MCF 10A (cell line): ENCODE data around the gene RPS8. TPM values are rescaled to one million over a fixed set of nuclear protein-coding genes. Genes with fewer than 3 reads are reported as not detected.
A peak's percentile ranks its signal among the peaks of the same experiment; 100 is the strongest.

Source experiments
- BruUV-seq: library from RNA; stranded (reverse); fragments of 400-500 nt; replicated peaks from 2 replicates; lab custom pipeline; 2021; lab: Mats Ljungman, UMichigan
- CTCF ChIA-PET: fragments of 300-600 bp; sonication (Branson Sonifier 250); formaldehyde crosslinking; extraction: SDS; loops from one replicate; lab custom pipeline; 2021; ENCODE audit warnings: antibody characterized with exemption, inconsistent platforms; lab: Yijun Ruan, JAX
- POLR2A ChIA-PET: fragments of 300-600, 350-650 bp; sonication (Branson Sonifier 250); formaldehyde crosslinking; extraction: SDS; loops from one replicate; lab custom pipeline; 2020; ENCODE audit warnings: antibody characterized with exemption, inconsistent platforms; lab: Yijun Ruan, JAX
- DNase-seq: peaks from one replicate; pipeline ENCODE4 v3.0.0-alpha.2; 2018; ENCODE audit not compliant: unreplicated experiment
- H3K27ac Mint-ChIP-seq: one replicate; pipeline ENCODE4 v1.8.0; 2022; ENCODE audit warnings: mild to moderate bottlenecking, low read depth, mixed read lengths; ENCODE audit not compliant: unreplicated experiment
- H3K27me3 Mint-ChIP-seq: one replicate; pipeline ENCODE4 v1.8.0; 2022; ENCODE audit warnings: mixed read lengths; ENCODE audit not compliant: insufficient read depth, unreplicated experiment
- H3K36me3 Mint-ChIP-seq: one replicate; pipeline ENCODE4 v1.8.0; 2022; ENCODE audit warnings: mild to moderate bottlenecking, moderate library complexity, mixed read lengths; ENCODE audit not compliant: insufficient read depth, unreplicated experiment
- H3K4me1 Mint-ChIP-seq: one replicate; pipeline ENCODE4 v1.8.0; 2022; ENCODE audit warnings: mixed read lengths; ENCODE audit not compliant: insufficient read depth, unreplicated experiment
- H3K4me3 Mint-ChIP-seq: one replicate; pipeline ENCODE4 v1.8.0; 2022; ENCODE audit warnings: mild to moderate bottlenecking, moderate library complexity, mixed read lengths; ENCODE audit not compliant: unreplicated experiment
- H3K9me3 Mint-ChIP-seq: one replicate; pipeline ENCODE4 v1.8.0; 2022; ENCODE audit warnings: mixed read lengths; ENCODE audit not compliant: unreplicated experiment
- intact Hi-C: fragments of 100-400 bp; cut with micrococcal nuclease; formaldehyde crosslinking; loops from 2 replicates; pipeline ENCODE4 v1.14.1; 2022
- total RNA-seq: library from RNA; stranded (reverse); gene quantifications from 2 replicates; pipeline ENCODE4 v1.2.3, GENCODE V29; 2022
- TF ChIP-seq, protein P1 (sequence below): fragments of 200-600 bp; IDR thresholded peaks from one replicate; pipeline ENCODE4 v1.8.0; 2022; ENCODE audit warnings: antibody characterized with exemption, mild to moderate bottlenecking; ENCODE audit not compliant: unreplicated experiment

Gene RPS8
- total RNA-seq, 1 experiment from 2014 or later = 2,454 TPM

DNA sequence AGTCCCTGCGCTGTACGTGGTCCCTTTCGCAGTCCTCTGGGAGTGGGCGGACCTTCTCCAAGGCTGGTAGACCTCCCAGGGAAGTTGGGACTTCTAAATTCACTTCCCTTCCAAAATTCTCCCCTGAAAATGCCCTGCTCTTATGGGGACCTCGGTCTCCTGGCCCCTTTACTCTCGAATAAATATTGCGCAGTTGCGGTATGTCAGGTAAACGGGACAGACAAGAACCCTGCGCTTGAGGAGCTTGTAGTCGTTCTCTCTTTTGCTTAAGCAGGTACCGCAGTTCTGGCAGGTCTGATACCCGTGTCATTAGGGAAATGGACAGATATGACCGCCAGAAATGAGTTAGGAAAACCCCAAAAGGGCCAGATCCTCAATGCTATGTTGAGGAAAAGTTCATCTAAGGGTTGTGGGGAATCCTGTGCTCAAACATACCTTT lies 35.1 kb upstream of the RPS8 start:
- TF ChIP-seq, protein P1, sequence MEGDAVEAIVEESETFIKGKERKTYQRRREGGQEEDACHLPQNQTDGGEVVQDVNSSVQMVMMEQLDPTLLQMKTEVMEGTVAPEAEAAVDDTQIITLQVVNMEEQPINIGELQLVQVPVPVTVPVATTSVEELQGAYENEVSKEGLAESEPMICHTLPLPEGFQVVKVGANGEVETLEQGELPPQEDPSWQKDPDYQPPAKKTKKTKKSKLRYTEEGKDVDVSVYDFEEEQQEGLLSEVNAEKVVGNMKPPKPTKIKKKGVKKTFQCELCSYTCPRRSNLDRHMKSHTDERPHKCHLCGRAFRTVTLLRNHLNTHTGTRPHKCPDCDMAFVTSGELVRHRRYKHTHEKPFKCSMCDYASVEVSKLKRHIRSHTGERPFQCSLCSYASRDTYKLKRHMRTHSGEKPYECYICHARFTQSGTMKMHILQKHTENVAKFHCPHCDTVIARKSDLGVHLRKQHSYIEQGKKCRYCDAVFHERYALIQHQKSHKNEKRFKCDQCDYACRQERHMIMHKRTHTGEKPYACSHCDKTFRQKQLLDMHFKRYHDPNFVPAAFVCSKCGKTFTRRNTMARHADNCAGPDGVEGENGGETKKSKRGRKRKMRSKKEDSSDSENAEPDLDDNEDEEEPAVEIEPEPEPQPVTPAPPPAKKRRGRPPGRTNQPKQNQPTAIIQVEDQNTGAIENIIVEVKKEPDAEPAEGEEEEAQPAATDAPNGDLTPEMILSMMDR = no peak
- ChIA-PET CTCF (interaction anchor here (0.7 to 1.5 kb wide), 2 partner anchors 9 to 560 kb away, joined by 6 to 7 read pairs; partner anchors contain the start of gene RNU5D-1), POLR2A (interaction anchor here (0.7 to 9.2 kb wide), 6 partner anchors 9 to 270 kb away, joined by 3 to 53 read pairs (median 6); partner anchors contain the start of genes PLK3, RNU5D-1 and RPS8)
- Mint-ChIP-seq H3K36me3 (peaks cover 27% of the 10 kb centered on the region), H3K27me3 (no peaks in the 10 kb centered on the region), H3K9me3 (no peaks in the 10 kb centered on the region), H3K27ac (no peak overlapping the region), H3K4me1 (peaks cover 6% of the 10 kb centered on the region), H3K4me3 (peak overlapping the region; percentile 90)
- intact Hi-C loops = no loop called here
- no peak for DNase-seq
- BruUV-seq = TSS peak; percentile 87

DNA sequence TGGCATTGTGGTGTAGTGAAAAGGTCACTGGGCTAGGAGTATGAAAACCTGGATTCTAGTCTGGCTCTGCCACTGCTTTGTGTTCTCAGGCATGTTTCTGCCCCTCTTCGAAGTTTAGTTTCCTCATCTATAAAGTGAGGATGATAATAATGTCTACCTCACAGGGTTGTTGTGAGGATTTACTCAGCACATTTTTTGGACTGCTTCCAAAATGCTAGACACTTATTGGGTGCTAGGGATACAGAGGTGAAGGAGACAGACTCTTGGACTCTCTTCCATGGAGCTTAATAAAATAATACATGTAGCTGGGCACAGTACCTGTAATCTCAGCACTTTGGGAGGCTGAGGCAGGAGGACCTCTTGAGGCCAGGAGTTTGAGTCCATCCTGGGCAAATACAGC lies 32.1 kb upstream of the RPS8 start:
- H3K27ac Mint-ChIP-seq = no peak overlapping the region
- no peak overlapping the region for H3K4me3 Mint-ChIP-seq
- H3K4me1 Mint-ChIP-seq = peaks cover 6% of the 10 kb centered on the region
- TF ChIP-seq, protein P1 = no peak
- no TSS peak for BruUV-seq
- CTCF ChIA-PET = interaction anchor here (0.9 to 3.8 kb wide), 4 partner anchors 10 to 557 kb away, joined by 3 to 18 read pairs (median 4); partner anchors contain the start of gene RNU5D-1
- DNase-seq = no peak
- H3K27me3 Mint-ChIP-seq = no peaks in the 10 kb centered on the region
- peaks cover 47% of the 10 kb centered on the region for H3K36me3 Mint-ChIP-seq
- POLR2A ChIA-PET = interaction anchor here (0.6 to 9.2 kb wide), 4 partner anchors 12 to 1610 kb away, joined by 3 to 53 read pairs (median 10); partner anchors contain the start of genes RNU5D-1 and RPS8
- no peaks in the 10 kb centered on the region for H3K9me3 Mint-ChIP-seq
- intact Hi-C loops = no loop called here

DNA sequence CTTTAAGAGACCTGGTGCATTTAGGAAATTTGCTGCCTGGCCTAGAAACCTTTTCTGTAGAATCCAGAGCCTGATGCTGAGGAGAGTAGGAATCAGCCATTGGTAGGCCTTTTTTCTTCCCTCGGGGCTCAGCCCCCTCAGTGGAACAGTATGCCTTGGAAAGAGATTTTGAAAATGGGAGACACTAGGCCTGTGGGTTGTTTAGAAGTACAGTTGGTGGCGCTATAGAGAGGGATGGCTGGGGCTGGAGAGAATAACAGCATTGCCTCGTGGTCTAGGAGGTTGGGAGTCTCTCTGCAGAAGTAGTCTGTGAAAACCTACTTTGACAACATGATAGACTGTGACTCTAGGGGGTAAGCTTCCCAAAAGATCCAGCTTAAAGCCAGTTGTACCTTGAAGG lies 27.5 kb upstream of the RPS8 start:
- DNase-seq = no peak
- TF ChIP-seq, protein P1 = no peak
- no peaks in the 10 kb centered on the region for H3K9me3 Mint-ChIP-seq
- intact Hi-C loops = no loop called here
- no peaks in the 10 kb centered on the region for H3K27me3 Mint-ChIP-seq
- no peak overlapping the region for H3K4me3 Mint-ChIP-seq
- no peak overlapping the region for H3K27ac Mint-ChIP-seq
- BruUV-seq = no TSS peak
- peaks cover 1% of the 10 kb centered on the region for H3K4me1 Mint-ChIP-seq
- ChIA-PET CTCF (interaction anchor here (0.6 to 1.7 kb wide), 5 partner anchors 14 to 700 kb away, joined by 3 to 12 read pairs (median 3); partner anchors contain the start of gene RNU5D-1), POLR2A (interaction anchor here (0.7 to 2.1 kb wide), 3 partner anchors 17 to 28 kb away, joined by 4 to 9 read pairs (median 4); partner anchors contain the start of genes RNU5D-1 and RPS8)
- peaks cover 65% of the 10 kb centered on the region for H3K36me3 Mint-ChIP-seq

DNA sequence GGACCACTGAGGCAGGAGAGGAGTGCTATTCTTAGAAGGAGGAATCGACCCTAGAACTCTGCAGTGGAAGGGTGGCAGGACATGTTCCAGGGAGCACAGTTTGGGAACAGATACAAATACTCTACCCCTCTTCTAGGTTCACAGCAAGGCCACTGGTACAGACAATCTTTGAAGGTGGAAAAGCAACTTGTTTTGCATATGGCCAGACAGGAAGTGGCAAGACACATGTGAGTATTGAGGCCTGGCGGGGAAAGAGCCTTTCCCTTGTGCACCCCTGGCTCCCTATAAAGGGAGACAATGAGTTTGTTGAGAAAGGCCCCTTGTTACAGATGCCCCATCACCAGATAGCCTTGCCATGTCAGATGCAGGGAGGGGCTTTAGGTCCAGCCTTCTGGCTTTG lies 17.9 kb upstream of the RPS8 start:
- TF ChIP-seq, protein P1 = no peak
- CTCF ChIA-PET = no interaction called here
- BruUV-seq = no TSS peak
- DNase-seq = no peak
- no peak overlapping the region for H3K4me3 Mint-ChIP-seq
- H3K27me3 Mint-ChIP-seq = no peaks in the 10 kb centered on the region
- H3K9me3 Mint-ChIP-seq = no peaks in the 10 kb centered on the region
- POLR2A ChIA-PET = interaction anchor here (0.6 kb wide), 2 partner anchors 25 to 26 kb away, joined by 3 to 5 read pairs; partner anchors contain the start of gene RNU5D-1
- peaks cover 46% of the 10 kb centered on the region for H3K36me3 Mint-ChIP-seq
- intact Hi-C loops = no loop called here
- H3K27ac Mint-ChIP-seq = no peak overlapping the region
- no peaks in the 10 kb centered on the region for H3K4me1 Mint-ChIP-seq
